ENCODE results near the gene RASGRP4. TPM values are rescaled to one million over a fixed set of nuclear protein-coding genes. Genes with fewer than 3 reads are reported as not detected.
"Not testable (repeated sequence)": the region's sequence is repeated elsewhere in the genome, so short reads cannot be mapped to it uniquely, and the experiment has no call there.

The RASGRP4 gene
- total and polyA plus RNA-seq, 10 of the 15 experiments (the other 5 are each of a cell fraction or from before 2014, with no cell fraction given) = 0.24 to 7.4 (median 3.3) TPM

- H3K4me2 ChIP-seq (ENCODE audit: control insufficient read depth, insufficient read depth) = no peak overlapping the region
- no peak overlapping the region for H3K9ac ChIP-seq (ENCODE audit: control insufficient read depth, insufficient read depth, low read length)
- TF ChIP-seq ESRRA (IDR thresholded peaks at IDR 0.05; ENCODE audit: low read length) (no peak), ZNF384 (IDR thresholded peaks at IDR 0.05; ENCODE audit: borderline replicate concordance, low read depth, low read length) (no peak), SUPT20H (IDR thresholded peaks at IDR 0.05; ENCODE audit: borderline replicate concordance, control insufficient read depth, low read depth, low read length) (no peak), POLR2AphosphoS5 (IDR thresholded peaks at IDR 0.05; ENCODE audit: low read length) (no peak), CHD4 (IDR thresholded peaks at IDR 0.05) (no peak)
- H2AFZ ChIP-seq (ENCODE audit: control insufficient read depth, low read depth, low read length) = no peak overlapping the region
- DNase-seq (ENCODE audit: low read depth, low spot score) = no peak
- no peaks in the 10 kb centered on the region for H3K9me3 ChIP-seq (replicated peaks; ENCODE audit: control insufficient read depth, insufficient read depth, low read length)
- no peak for FAIRE-seq
- no peak overlapping the region for H3K27ac ChIP-seq (ENCODE audit: control insufficient read depth, insufficient read depth)
- H3K79me2 ChIP-seq (ENCODE audit: control insufficient read depth, insufficient read depth, low read length) = no peaks in the 10 kb centered on the region
- H4K20me1 ChIP-seq (ENCODE audit: control insufficient read depth, insufficient read depth) = no peaks in the 10 kb centered on the region
- ChIA-PET RAD21 (ENCODE audit: unreplicated experiment) (no interaction called here), CTCF (no interaction called here), SMC1A (ENCODE audit: uncharacterized antibody, unreplicated experiment) (no interaction called here), POLR2A (no interaction called here)
- no peaks in the 10 kb centered on the region; a peak in 1 of 4 replicates for H3K27me3 ChIP-seq (replicated peaks in 1 of 2; ENCODE audit: control insufficient read depth in 2 of 2, insufficient read depth in 2 of 2, low read length in 1 of 2)
- no peaks in the 10 kb centered on the region for H3K36me3 ChIP-seq (ENCODE audit: control insufficient read depth in 2 of 2, insufficient read depth in 2 of 2, low read length in 1 of 2)
- in situ Hi-C loops (cut with MboI) (no loop called here), intact Hi-C loops (cut with micrococcal nuclease; ENCODE audit: unreplicated experiment) (no loop called here)
- 62% methylated on average over 21 of the region's 21 CpGs for WGBS (ENCODE audit: insufficient coverage, insufficient replicate concordance, low lambda C conversion rate, missing lambda C conversion rate)
- no peaks in the 10 kb centered on the region for H3K4me1 ChIP-seq (ENCODE audit: control insufficient read depth, insufficient read depth, low read length)
- BruUV-seq (replicated peaks) = no TSS peak
- ATAC-seq = no peak
- no peak overlapping the region for H3K4me3 ChIP-seq
Observed at GRCh38 chr19:38473201-38473600, 47.2 kb upstream of the RASGRP4 start.

- H3K9ac ChIP-seq (ENCODE audit: control insufficient read depth, insufficient read depth, low read length); CTCF ChIA-PET; SMC1A ChIA-PET (ENCODE audit: uncharacterized antibody, unreplicated experiment); ATAC-seq; H3K36me3 ChIP-seq (ENCODE audit: control insufficient read depth in 2 of 2, insufficient read depth in 2 of 2, low read length in 1 of 2); H3K27me3 ChIP-seq (replicated peaks in 1 of 2; ENCODE audit: control insufficient read depth in 2 of 2, insufficient read depth in 2 of 2, low read length in 1 of 2); H3K79me2 ChIP-seq (ENCODE audit: control insufficient read depth, insufficient read depth, low read length); in situ Hi-C loops (cut with MboI); H4K20me1 ChIP-seq (ENCODE audit: control insufficient read depth, insufficient read depth); H3K4me3 ChIP-seq; H2AFZ ChIP-seq (ENCODE audit: control insufficient read depth, low read depth, low read length); DNase-seq (ENCODE audit: low read depth, low spot score); H3K27ac ChIP-seq (ENCODE audit: control insufficient read depth, insufficient read depth); H3K4me1 ChIP-seq (ENCODE audit: control insufficient read depth, insufficient read depth, low read length); H3K4me2 ChIP-seq (ENCODE audit: control insufficient read depth, insufficient read depth); FAIRE-seq; POLR2A ChIA-PET; RAD21 ChIA-PET (ENCODE audit: unreplicated experiment); intact Hi-C loops (cut with micrococcal nuclease; ENCODE audit: unreplicated experiment); BruUV-seq (replicated peaks); H3K9me3 ChIP-seq (replicated peaks; ENCODE audit: control insufficient read depth, insufficient read depth, low read length): not testable (repeated sequence)
- WGBS (ENCODE audit: insufficient coverage, insufficient replicate concordance, low lambda C conversion rate, missing lambda C conversion rate) = 56% methylated on average over 4 of the region's 4 CpGs
Observed at GRCh38 chr19:38472725-38473124, 46.7 kb upstream of the RASGRP4 start.

Measured in GM12878 (cell line).